HG03025 (cell line): ENCODE measurements around the gene BZW1.
"Not testable (repeated sequence)": the region's sequence is repeated elsewhere in the genome, so short reads cannot be mapped to it uniquely, and the experiment has no call there.

Source experiments
- ATAC-seq: cut with Tn5 transposase; IDR thresholded peaks from one replicate; pipeline ENCODE4 v1.9.1; 2021; ENCODE audit warnings: mild to moderate bottlenecking, moderate library complexity; ENCODE audit not compliant: unreplicated experiment, low FRiP score

Gene BZW1

GRCh38 chr2:200788121-200788718, 23.5 kb upstream of the BZW1 start:
- ATAC-seq = no peak

- no peak for ATAC-seq
Observed at GRCh38 chr2:200790185-200790584, 21.5 kb upstream of the BZW1 start.

GRCh38 chr2:200791905-200792304, 19.8 kb upstream of the BZW1 start:
- no peak for ATAC-seq

GRCh38 chr2:200794143-200794542, 17.6 kb upstream of the BZW1 start:
- ATAC-seq = no peak

GRCh38 chr2:200795028-200795440, 16.7 kb upstream of the BZW1 start:
- ATAC-seq = no peak

GRCh38 chr2:200796561-200796960, 15.1 kb upstream of the BZW1 start:
- no peak for ATAC-seq

- no peak for ATAC-seq
Observed at GRCh38 chr2:200797242-200797770, 14.4 kb upstream of the BZW1 start.

- no peak for ATAC-seq
Observed at GRCh38 chr2:200798514-200798913, 13.2 kb upstream of the BZW1 start.

GRCh38 chr2:200800458-200800857, 11.3 kb upstream of the BZW1 start:
- ATAC-seq = no peak

GRCh38 chr2:200801431-200801830, 10.3 kb upstream of the BZW1 start:
- not testable (repeated sequence) for ATAC-seq

- no peak for ATAC-seq
Observed at GRCh38 chr2:200809506-200810251, 2.0 kb upstream of the BZW1 start.

GRCh38 chr2:200810252-200810997, 1.3 kb upstream of the BZW1 start:
- no peak for ATAC-seq

GRCh38 chr2:200810998-200811332, 745 bp upstream of the BZW1 start:
- ATAC-seq = no peak

- peak; percentile 34 for ATAC-seq
Observed at GRCh38 chr2:200812122-200813022, 662 bp downstream of the BZW1 start.

- no peak for ATAC-seq
Observed at GRCh38 chr2:200814276-200814815, 2.6 kb downstream of the BZW1 start.

- no peak for ATAC-seq
Observed at GRCh38 chr2:200814917-200815316, 3.2 kb downstream of the BZW1 start.

- not testable (repeated sequence) for ATAC-seq
Observed at GRCh38 chr2:200818732-200819131, 7.0 kb downstream of the BZW1 start.

- no peak for ATAC-seq
Observed at GRCh38 chr2:200820573-200821234, 9.0 kb downstream of the BZW1 start.

GRCh38 chr2:200821686-200822245, 10.1 kb downstream of the BZW1 start:
- ATAC-seq = no peak
